Measurements from ENCODE around the gene URM1.

- TF ChIP-seq POLR2AphosphoS5 (IDR thresholded peaks at IDR 0.05; ENCODE audit: low read depth) = no peak
- TF ChIP-seq CTCF (IDR thresholded peaks at IDR 0.05; ENCODE audit: insufficient read depth, low read length) = no peak
Measured at GRCh38 chr9:128362774-128363173, 8.4 kb upstream of the URM1 start.

Measured in HL-60 (cell line).